HG03457 (cell line): ENCODE data around the gene LRRC52.

Experiments used
- ATAC-seq: cut with Tn5 transposase; IDR thresholded peaks from one replicate; pipeline ENCODE4 v1.9.1; 2021; ENCODE audit warnings: moderate number of reproducible peaks; ENCODE audit not compliant: unreplicated experiment

The LRRC52 gene, protein sequence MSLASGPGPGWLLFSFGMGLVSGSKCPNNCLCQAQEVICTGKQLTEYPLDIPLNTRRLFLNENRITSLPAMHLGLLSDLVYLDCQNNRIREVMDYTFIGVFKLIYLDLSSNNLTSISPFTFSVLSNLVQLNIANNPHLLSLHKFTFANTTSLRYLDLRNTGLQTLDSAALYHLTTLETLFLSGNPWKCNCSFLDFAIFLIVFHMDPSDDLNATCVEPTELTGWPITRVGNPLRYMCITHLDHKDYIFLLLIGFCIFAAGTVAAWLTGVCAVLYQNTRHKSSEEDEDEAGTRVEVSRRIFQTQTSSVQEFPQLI

DNA sequence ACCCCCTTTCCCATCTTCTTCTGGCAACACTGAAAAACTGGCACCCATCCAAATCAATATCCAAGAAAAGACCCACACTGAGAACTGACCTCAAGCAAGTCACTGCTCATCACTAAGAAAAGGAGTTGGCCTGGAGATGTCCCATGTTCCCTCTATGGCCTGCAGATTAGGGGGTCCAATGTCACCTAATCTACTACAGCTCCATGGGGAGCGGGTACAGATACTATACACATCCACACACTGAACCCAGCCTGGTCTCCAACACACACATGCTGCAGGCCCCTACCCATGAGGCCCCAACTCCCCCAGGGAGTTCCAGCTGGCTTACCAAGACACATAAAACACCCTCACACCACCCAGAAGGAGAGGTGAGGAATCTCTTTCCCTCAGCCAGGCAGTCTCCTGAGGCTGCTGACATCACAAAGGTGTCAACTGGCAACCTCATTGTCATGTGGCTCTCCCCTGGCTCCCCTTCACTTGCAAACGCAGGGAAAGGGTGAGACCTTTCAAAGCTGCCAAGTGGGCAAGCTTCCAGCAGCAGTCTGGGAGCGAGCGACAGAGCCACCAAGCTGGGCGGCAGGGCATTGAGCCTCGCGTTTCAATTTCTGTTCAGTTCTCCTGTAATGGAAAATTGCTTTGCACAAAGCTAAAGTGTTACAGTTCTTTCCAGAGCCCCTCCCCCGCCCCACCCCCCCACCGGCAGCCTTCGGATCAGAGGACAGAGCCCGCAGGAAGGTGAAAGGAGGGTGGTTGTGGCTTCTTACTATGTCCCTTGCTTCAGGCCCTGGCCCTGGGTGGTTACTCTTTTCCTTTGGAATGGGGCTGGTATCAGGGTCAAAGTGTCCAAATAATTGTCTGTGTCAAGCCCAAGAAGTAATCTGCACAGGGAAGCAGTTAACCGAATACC, at the start of gene LRRC52:
Gene LRRC52, plus strand, starts transcription at position 469 of the 907 bp plus-strand sequence. Its CDS starts 297 bp downstream, at position 766.
- no peak for ATAC-seq

DNA sequence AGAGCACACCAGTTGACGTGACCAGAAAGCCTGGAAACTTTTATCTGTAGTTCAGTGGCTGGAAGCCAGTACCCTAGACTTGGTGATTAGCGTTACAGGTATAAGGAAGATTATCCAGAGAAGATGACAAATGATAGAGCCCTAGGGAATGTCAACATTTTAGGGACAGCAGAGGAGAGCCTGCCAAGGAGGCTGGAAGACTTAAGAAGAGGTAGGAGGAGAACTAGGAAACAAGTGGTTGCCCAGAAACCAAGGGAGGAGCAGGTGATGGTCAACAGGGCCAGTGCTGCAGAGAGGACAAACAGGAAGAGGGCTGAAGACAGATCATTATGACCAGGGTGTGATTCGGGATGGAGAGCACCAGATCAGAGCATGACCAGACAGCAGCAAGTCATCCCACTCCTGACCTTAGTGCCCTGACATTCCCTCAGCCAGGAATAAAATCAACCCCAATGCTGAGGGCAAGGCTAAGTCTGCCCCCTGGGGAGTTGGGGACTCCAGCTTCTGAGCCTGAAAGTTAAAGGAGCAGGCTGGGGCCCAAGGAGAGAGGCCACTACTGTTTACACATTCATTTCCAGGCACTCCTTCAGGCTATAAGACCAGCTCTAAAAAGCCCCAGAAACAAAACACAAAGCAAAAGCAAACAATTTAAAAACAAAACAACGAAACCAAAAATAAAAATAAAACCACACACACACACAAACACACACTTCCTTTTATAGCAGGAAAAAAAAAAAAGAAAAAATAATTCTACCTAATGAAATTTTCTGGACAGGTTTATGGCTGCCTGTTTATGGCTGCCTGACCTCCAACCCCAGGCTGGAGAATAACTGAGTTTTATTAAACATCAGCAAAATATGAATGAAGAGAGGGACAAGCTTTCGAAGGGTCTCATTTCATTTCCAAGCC, 48.6 kb upstream of the LRRC52 start:
- no peak for ATAC-seq

DNA sequence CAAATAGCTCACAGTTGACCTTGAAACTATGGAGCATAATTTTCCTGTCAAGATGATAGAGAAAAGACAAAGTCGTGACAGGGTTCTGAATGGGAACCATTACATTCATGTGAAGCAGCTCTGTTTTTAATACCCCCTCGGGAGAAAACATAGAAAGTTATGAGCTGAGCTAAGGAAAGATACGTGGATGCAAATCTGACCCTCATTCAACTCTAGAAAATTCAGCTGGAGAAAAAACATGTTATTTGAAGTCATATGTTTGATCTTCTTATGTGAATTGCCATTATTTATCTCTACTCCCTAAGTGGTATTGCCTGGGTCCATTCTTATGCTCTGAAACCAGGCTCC, 48.0 kb upstream of the LRRC52 start:
- ATAC-seq, result no peak

DNA sequence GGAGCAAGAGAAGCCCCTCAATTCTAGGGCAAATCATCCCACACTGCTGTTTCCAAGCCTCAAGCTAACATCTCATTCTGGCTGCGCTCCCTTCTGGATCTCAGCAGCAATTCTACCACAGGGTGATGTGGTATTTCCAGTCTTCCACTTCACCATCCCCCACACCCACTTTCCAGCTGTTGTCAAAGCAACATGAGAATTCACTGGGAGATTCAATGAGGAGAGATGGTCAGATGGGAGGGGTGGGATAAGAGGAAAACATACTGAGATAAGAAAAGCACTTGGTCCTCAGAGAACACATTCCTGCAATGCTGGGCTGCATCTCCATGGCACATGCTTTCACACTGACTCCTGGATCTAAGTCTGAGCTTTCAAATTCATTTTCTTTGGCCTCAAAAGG, 47.3 kb upstream of the LRRC52 start:
- ATAC-seq, result no peak

DNA sequence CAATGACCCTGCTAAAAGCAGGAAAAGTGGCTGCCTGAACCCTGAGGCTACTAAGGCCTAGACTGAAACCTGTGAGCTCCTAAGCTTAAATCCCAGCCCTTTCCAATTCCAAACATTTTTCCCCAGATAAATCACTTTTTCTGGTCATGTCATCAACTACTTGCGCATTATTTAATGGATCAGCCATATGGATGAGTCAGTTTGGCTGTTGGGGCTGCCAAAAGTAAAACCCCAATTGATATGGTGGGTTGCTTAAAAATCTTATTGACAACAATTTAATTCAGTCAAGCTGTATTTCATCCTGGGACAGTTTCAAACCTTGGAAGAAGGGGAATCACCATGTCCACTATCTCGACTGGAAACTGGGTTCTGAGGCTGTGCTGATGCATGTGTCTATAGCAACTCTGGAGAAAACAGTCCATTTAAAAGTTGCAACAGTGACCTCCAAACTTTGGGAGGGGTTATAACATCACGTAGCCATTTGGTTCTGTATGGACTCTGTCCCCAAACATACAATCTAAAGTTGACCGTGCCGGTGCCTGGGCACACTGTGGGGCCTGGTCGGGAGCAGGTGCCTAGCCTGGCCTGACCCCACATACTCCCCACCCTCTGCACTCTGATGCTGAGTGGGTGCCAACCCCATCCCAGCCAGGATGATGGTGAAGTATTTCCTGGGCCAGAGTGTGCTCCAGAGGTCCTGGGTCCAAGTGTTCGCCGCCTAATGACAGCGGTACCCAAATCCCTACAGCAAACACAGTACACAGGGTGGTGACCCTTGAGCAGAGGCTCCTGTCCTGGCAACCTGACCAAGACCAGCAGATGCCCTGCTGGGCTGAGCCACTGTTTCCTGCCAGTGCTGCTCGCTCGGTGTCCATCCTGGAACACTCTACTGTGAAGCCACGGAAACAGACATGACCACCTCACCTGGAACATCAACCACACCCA, 46.5 kb upstream of the LRRC52 start:
- ATAC-seq, result no peak

DNA sequence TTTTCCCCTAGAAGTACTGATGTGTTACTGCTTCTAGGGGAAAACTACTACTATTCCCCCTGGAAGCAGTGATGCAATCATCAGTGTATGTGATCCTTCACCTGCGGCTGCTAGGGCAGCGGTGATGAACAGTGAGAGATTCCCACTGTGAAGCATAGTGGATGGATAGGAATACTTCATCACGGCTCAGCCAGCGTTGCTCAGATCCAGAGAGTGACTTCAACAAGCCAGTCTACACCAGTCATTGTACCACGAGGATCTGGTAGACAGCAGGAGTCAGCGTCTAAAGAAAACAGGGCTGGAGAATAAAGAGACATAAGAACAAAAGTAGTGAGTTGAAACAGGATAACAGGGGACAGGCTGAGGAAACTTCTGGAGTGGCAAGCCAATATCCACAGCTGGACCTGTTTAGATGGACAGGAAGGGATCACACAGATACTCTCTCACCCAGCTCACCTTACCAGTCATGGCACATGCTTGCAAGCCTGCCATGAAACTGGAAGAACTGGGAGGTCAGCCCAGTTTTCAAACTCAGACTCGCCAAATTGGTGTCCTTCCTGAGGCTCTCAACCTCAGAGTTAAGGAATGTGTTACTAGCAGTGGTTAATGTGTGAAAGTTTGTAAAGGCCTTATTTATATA, 42.4 kb upstream of the LRRC52 start:
- no peak for ATAC-seq

DNA sequence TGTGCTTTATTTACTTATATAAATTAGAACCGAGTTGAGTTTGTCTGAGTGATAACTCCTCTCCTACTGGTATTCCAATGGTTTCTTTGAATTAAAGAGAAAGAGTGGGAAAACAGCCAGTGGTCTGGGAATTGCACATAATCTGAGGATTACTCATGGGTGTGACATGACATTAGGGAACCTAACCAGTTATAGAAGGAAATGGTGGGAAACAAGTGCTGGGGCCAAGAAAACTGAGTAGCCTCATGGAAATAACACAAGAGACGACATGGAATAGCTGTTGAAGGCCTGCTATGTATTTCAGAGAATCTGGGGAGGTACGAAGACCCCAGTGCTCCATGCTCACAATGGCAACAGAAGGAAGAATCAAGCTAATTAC, 41.8 kb upstream of the LRRC52 start:
- ATAC-seq, result no peak

DNA sequence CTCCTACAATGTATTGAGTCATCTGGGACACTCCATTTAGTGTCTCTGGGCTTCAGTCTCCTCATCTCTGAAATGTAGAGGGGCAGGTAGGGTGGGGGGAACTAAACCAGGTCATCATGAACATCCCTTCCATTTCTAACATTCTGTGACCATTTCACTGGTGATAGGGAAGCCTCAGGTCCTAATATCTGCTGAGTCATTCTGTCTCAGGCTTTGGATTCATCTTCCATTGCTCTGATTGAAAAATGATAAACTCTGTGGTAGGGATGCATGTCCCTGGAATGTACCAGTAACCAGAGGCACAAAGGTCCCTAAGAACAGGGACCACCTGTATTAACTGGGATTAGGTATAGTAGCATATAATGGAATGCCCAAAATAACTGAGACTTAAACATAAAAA, 36.2 kb upstream of the LRRC52 start:
- no peak for ATAC-seq

DNA sequence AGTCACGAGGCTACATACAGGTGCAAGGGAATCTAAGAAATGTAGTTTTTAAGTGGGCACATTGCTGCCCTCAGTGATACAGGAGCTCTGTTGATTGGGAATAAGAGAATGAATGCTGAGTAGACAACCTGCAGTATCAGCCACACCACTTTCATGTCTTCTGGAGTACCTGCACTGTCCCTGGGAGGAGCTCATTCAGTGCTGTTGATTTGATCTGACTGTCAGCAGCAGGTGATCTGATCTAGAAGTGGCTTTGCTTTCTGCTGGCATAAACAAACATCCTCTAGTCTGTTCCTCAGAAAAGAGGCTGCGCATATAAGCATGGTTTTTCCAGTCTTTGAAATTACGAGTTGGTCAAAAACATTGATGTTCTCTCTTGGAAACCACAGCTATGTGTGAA, 35.5 kb upstream of the LRRC52 start:
- ATAC-seq, result no peak

DNA sequence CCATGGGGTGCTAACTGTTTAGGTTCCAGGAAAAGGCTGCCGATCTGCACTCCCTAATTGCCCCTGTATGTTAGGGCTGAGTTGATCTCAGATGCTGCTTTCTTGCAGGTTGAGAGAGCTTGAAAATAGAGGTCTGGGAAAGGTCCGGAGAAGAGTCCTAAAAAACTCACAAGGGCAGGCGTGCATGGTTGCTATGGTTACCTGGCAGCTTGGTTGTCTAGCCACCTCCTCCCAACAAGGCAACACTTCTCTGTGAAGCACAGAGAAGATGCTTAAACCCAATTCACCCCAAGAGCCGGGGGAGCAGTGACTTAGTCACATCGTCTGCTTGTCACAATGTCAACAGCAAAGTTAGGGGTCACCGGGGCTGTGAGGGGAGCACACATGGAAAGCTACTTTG, 31.0 kb upstream of the LRRC52 start:
- no peak for ATAC-seq

DNA sequence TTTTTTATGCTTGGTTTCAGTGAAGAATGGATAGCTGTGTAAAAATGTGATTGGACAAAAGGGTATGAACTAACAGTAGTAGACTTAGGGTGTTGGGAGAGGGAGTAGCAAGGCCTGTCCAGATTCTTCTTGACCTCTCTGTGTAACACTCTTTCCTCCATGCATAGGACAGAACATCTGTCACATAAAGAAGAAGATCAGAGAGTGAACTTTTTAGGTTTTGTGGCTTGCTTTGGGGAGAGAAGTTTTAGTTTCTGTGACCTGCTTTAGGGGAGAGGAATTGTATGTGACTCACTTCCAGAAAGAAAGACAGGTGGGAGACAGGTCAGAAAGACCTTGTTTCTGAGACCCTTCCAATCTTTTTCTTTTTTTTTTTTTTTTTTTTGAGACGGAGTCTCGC, 27.3 kb upstream of the LRRC52 start:
- ATAC-seq, result no peak

DNA sequence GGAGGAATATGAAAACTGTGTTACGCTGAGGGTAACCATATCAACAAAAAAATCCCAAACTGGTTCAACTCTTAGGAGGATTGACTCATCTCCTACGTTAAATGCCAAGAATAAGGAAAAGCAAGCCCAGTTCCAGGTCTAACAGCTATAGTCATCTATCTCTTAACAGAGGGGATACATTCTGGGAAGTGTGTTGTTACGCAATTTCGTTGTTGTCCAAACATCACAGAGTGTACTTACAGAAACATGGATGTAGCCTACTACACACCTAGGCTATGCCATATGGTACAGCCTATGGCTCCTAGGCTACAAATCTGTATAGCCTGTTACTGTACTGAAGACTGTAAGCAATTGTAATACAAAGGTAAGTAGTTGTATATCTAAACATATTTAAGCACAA, 23.2 kb upstream of the LRRC52 start:
- no peak for ATAC-seq

DNA sequence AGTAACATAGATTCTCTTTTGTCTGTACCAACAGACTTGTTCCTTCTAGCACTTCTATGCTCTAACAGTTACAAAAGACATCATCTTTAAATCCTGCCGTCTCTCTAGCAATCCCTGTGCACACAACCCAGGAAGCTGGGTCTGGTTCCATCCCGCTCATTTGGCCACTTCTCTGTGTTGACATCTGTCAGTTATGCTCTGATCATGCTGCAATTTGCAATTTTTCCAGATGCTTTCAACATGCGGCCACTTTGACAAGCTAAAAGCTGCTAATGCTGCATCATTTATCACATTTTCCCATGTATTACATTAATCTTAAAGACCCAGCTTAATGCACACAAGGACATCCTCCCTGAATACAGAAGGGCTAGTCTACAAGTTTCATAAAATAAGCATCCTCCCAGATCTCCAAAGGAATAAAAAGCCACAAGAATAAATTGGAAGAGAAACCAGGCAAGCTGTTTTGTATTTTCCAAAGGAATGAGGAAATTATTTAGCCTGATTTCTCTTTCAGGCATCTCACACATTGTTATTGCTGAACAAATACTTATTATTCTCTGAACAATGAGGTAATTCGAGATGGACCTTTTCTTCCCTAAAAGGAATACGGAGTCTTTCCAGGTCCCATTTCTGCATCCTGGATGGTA, 19.0 kb upstream of the LRRC52 start:
- ATAC-seq, result no peak

DNA sequence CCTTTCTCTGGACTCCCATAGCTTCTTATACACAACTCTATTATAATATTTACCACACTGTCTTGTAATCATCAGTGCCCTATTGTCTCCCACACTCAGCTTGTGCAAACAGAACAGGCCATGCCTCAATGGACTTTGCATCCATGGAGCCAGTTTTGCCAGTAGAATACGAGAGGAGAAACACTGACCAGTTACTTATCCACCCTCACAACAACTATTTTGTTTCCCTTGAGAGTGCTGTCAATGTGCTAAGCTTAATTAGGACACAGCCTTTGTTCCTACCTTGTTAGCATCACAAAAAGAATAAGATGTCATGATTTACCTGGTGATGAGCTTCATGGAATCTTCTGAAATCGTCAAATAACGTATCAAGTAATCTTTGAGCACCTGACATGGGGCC, 18.1 kb upstream of the LRRC52 start:
- no peak for ATAC-seq

DNA sequence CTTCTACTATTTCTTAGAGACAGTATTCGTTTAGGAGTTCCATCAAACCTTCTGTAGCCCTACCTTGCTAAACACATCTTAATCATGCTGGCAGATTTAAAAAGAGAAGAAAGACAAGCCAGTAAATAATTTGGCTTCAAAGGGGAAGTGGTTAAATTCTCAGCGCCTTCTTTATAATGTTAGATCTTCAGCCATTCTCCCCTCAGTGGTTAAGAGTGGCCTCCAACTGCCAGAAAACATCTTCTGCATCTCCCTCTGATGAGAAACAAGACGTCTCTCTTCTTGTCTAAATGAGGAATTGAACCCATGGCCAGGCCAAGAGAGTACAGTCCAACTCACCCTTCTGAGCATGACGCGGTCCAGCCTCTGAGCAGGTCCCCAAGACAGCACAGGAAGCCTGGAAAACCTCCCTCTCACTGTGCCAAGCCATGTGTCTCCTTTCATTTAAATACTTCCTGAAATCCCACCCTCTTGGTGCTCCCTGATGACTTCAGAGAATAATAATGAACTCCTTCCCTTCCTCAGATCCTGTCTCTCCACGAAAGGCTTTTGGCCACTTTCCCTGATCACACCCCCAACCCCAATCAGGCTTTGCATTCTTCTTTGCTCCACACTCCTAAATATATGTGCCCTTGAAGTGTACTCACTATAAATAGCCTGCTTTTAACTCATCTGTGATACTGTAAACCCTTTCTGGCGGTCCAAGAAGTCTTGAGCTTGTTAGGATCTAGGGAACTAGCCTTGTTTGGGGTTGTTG, 16.4 kb upstream of the LRRC52 start:
- no peak for ATAC-seq

DNA sequence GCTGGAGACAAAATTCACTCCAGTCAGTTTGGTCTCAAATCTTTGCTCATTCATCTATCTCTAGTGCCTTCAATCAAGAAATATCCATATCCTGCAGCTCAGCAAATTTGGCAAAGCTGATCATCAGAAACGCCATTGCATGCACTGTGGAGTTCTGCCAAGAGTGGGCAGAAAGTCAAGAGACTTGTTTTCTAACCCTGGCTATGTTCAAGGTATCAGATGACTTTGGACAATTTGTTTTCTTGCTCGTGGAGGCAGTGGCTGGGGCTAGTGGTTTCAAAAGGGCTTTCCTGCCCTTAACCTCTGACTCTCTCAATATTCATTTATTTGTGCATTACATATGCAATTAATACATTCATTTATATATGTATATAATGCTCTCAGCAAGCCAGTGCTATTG, 12.8 kb upstream of the LRRC52 start:
- no peak for ATAC-seq

DNA sequence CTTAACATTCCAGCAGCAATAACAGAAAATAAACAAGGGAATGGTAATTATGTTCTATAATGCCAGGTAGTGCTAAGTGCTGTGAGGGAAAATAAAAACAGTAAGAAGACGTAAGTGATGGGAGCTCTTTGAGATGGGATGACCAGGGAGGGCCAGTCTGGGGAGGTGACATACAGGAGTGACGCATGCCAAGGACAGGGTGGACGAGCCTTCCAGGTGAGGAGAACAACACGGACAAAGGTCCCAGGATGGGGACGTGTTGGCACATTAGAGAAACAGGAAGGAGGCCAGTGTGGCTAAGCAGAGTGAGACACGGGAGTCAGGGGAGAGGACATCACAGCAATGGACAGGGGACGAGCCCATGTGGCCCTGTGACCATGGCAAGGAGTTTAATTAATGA, 11.7 kb upstream of the LRRC52 start:
- ATAC-seq, result no peak

DNA sequence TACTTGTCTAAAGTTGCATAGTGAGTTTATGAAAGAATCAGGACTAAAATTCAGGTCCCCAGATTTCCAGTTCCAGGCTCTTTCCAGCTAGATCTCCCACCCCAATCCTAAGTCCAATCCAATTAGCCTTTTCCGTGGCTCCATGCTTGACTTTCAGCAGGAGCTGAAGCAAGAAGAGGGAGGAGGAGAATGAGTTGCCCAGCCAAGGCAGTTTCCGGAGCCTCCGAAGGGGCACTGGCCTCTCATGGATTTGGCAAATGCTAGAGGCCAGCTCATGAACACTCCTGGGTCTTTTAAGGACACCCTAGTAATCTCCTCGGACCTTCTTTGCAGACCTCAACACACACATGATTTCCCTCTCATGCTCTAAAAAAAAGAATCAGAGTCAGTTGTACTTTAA, 10.5 kb upstream of the LRRC52 start:
- no peak for ATAC-seq

DNA sequence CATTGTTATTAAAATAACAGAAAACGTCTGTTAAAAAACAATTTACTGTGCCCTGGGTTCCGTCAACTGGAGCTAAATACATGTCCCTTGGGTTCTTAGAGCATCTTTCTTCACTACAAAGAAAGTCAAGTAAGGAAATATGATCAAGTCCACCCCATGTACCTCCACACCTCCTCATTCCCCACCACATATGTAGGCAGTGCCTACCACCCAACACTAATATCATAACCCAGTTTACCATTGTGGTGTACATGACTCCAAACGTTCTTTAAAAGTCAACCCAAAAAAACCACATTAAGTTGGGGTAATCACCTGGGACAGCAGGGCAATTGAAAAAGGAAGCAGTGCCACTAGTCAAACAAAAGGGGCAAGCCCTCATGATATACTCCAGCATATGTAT, 7.8 kb upstream of the LRRC52 start:
- ATAC-seq, result no peak
